ENCODE data around the gene LRTM1. TPM values are rescaled to one million over a fixed set of nuclear protein-coding genes. Genes with fewer than 3 reads are reported as not detected.

LRTM1 gene
- total and polyA plus RNA-seq, 2 donors (not counting 3 experiments of a cell fraction or from before 2014, with no cell fraction given): not detected

GRCh38 chr3:54968546-54969172, 40.8 kb upstream of the LRTM1 start:
- Histone ChIP-seq H3K27ac (ENCODE audit: insufficient read depth, low read depth, low read length) (no peak overlapping the region), H3K4me1 (ENCODE audit: control insufficient read depth, extremely low read depth, insufficient read depth, low read length) (no peaks in the 10 kb centered on the region), H4K20me1 (replicated peaks; ENCODE audit: control insufficient read depth, extremely low read depth, insufficient read depth, low read length) (no peaks in the 10 kb centered on the region), H3K4me3 (replicated peaks in 1 of 3; ENCODE audit: insufficient read depth in 1 of 3, low read depth in 1 of 3, low read length in 3 of 3) (no peak overlapping the region), H3K36me3 (ENCODE audit: control insufficient read depth in 2 of 2, extremely low read depth in 1 of 2, insufficient read depth in 2 of 2, low read length in 2 of 2) (no peaks in the 10 kb centered on the region), H2AFZ (ENCODE audit: low read depth, low read length) (no peak overlapping the region), H3K9ac (replicated peaks; ENCODE audit: extremely low read depth, insufficient read depth, low read length) (no peak overlapping the region), H3K9me3 (replicated peaks; ENCODE audit: control insufficient read depth, insufficient read depth, low read length) (no peaks in the 10 kb centered on the region), H3K9me1 (replicated peaks; ENCODE audit: control insufficient read depth, extremely low read depth, insufficient read depth, low read length) (no peaks in the 10 kb centered on the region), H3K27me3 (ENCODE audit: control insufficient read depth in 2 of 2, insufficient read depth in 2 of 2, low read length in 2 of 2) (no peaks in the 10 kb centered on the region), H3K4me2 (ENCODE audit: insufficient read depth, low read length) (no peak overlapping the region), H3K79me2 (ENCODE audit: control insufficient read depth, insufficient read depth, low read length) (no peaks in the 10 kb centered on the region)
- FAIRE-seq (no peak), DNase-seq (ENCODE audit: low read depth, low spot score) (no peak)
- CTCF ChIA-PET: no interaction called here
- POLR2A ChIA-PET: no interaction called here
- dilution Hi-C loops (cut with MboI; ENCODE audit: extremely low pct_ligation_motif_present, low sequenced_read_pairs) (no loop called here), intact Hi-C loops (cut with micrococcal nuclease) (no loop called here)
- TF ChIP-seq FOS (IDR thresholded peaks at IDR 0.05; ENCODE audit: borderline replicate concordance, insufficient read depth, low read length): no peak
- no TSS peak for BruUV-seq (replicated peaks)

- ChIA-PET POLR2A (no interaction called here), CTCF (no interaction called here)
- no peaks in the 10 kb centered on the region for H3K9me3 ChIP-seq (replicated peaks; ENCODE audit: control insufficient read depth, insufficient read depth, low read length)
- H3K4me2 ChIP-seq (ENCODE audit: insufficient read depth, low read length): no peak overlapping the region
- dilution Hi-C loops (cut with MboI; ENCODE audit: extremely low pct_ligation_motif_present, low sequenced_read_pairs): no loop called here
- no peaks in the 10 kb centered on the region for H4K20me1 ChIP-seq (replicated peaks; ENCODE audit: control insufficient read depth, extremely low read depth, insufficient read depth, low read length)
- no peak overlapping the region for H3K4me3 ChIP-seq (replicated peaks in 1 of 3; ENCODE audit: insufficient read depth in 1 of 3, low read depth in 1 of 3, low read length in 3 of 3)
- H3K27me3 ChIP-seq (ENCODE audit: control insufficient read depth in 2 of 2, insufficient read depth in 2 of 2, low read length in 2 of 2): no peaks in the 10 kb centered on the region
- H3K36me3 ChIP-seq (ENCODE audit: control insufficient read depth in 2 of 2, extremely low read depth in 1 of 2, insufficient read depth in 2 of 2, low read length in 2 of 2): no peaks in the 10 kb centered on the region
- DNase-seq (ENCODE audit: low read depth, low spot score) (no peak), FAIRE-seq (no peak)
- no peak overlapping the region for H2AFZ ChIP-seq (ENCODE audit: low read depth, low read length)
- H3K79me2 ChIP-seq (ENCODE audit: control insufficient read depth, insufficient read depth, low read length): no peaks in the 10 kb centered on the region
- no TSS peak for BruUV-seq (replicated peaks)
- H3K9me1 ChIP-seq (replicated peaks; ENCODE audit: control insufficient read depth, extremely low read depth, insufficient read depth, low read length): no peaks in the 10 kb centered on the region
- H3K27ac ChIP-seq (ENCODE audit: insufficient read depth, low read depth, low read length): no peak overlapping the region
- no peak overlapping the region for H3K9ac ChIP-seq (replicated peaks; ENCODE audit: extremely low read depth, insufficient read depth, low read length)
- intact Hi-C loops (cut with micrococcal nuclease): no loop called here
- TF ChIP-seq MAX (IDR thresholded peaks at IDR 0.05; ENCODE audit: insufficient read depth, insufficient read length): no peak
- no peak for TF ChIP-seq CTCF (IDR thresholded peaks at IDR 0.05; ENCODE audit: extremely low read depth in 1 of 2, insufficient read depth in 1 of 2, low read depth in 1 of 2, low read length in 2 of 2)
- TF ChIP-seq POLR2AphosphoS5 (IDR thresholded peaks at IDR 0.05; ENCODE audit: insufficient read depth, low read depth, low read length): no peak
- no peaks in the 10 kb centered on the region for H3K4me1 ChIP-seq (ENCODE audit: control insufficient read depth, extremely low read depth, insufficient read depth, low read length)
Observed at GRCh38 chr3:54967731-54968161, 39.9 kb upstream of the LRTM1 start.
